Thyroid gland (tissue), 4 donors: ENCODE results near the gene ARHGEF25.

Source experiments
- CTCF ChIP-seq, 6 experiments: fragments of 200-600 bp in 3 of 6; fragments of 450-650 bp in 3 of 6; sonication (generic) in 3 of 6; IDR thresholded peaks; one replicate each; pipeline ENCODE4 v1.5.1; 2016 to 2019; ENCODE audit warnings: antibody characterized with exemption in 6 of 6, mild to moderate bottlenecking in 2 of 6, inconsistent platforms in 1 of 6, moderate library complexity in 1 of 6
- POLR2A ChIP-seq, 2 donors: fragments of 450-650 bp; IDR thresholded peaks; one replicate each; pipeline ENCODE4 v1.6.1; 2017; ENCODE audit warnings: antibody characterized with exemption in 2 of 2, mild to moderate bottlenecking in 2 of 2, moderate library complexity in 1 of 2

GRCh38 chr12:57623385-57623784 lies 12.2 kb downstream of the ARHGEF25 start:
- no peak for TF ChIP-seq CTCF (IDR thresholded peaks at IDR 0.05)
- no peak for TF ChIP-seq POLR2A (IDR thresholded peaks at IDR 0.05)
